ENCODE data around the gene ZNF627.
A peak's percentile ranks its signal among the peaks of the same experiment; 100 is the strongest.
"Not testable (repeated sequence)": the region's sequence is repeated elsewhere in the genome, so short reads cannot be mapped to it uniquely, and the experiment has no call there.

The ZNF627 gene

DNA sequence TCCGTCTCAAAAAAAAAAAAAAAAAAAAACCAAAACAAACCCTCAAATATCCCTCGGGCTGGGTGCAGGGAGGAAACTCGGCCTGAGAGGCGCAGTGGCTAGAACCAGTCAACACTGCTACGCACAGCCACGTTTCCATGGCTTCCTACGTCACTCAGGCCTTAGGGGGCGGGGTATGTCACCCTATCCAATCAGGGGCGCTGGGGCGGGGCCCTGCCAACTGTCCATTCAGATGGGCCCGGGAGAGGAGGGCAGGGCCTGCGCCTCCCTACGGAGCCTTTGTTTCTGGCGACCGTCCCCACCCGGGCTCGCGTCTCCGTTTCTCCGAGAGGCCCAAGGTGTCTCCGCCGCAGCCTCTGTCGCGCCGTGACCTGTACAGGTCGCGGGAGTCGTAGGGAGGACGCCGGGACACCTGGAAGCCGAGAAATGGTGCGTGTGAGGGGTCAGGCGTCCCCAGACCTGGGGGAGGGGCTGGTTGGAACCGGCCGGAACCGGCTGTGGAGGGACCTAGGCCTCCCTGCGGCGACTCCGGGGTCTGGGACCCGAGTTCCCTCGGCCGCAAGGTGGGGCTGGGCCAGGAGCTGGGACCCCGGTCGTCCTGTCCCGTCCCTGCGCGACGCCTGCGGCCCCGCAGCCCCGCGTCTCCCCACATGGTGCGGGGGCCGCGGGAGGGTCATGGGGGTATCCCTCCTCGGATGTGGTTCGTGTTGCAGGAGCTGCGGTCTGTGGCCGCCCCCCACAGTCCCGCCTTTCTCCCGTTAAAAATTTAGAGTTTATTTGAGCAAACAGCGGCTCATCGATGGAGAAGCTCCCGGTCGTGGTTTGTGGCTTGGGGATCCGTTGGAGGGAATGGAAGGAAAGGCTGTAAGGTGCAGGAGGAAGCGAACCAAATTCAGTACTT lies at the start of gene ZNF627:
Gene ZNF627, plus strand, starts transcription at position 282 of the 901 bp plus-strand sequence. Its CDS starts 145 bp downstream, at position 427.
- peak; percentile 96 for DNase-seq

GRCh38 chr19:11547929-11548700 lies 49.2 kb upstream of the ZNF627 start:
- no peak for DNase-seq

DNA sequence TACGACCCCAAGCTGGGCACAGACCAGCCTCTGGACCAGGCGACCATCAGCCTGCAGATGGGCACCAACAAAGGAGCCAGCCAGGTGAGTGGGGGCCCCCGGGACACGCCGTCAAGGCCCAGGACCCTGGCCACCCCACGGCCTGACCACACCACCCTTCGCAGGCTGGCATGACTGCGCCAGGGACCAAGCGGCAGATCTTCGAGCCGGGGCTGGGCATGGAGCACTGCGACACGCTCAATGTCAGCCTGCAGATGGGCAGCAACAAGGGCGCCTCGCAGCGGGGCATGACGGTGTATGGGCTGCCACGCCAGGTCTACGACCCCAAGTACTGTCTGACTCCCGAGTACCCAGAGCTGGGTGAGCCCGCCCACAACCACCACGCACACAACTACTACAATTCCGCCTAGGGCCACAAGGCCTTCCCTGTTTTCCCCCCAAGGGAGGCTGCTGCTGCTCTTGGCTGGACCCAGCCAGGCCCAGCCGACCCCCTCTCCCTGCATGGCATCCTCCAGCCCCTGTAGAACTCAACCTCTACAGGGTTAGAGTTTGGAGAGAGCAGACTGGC lies 47.8 kb upstream of the ZNF627 start:
- no peak for DNase-seq

DNA sequence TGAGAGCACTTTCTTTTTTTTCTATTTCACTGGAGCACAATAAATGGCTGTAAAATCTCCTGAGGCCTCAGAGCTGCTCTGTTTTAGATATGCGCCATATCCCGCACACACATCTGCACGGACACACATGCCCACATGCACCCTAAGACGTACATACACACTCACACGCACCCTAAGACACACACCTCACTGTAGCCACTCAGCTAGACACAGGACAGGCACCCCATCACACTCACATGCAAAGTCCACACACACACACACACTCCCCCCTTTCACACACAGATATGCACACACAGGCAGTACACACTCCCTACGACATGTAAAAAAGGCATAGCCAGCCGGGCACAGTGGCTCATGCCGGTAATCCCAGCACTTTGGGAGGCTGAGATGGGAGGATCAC lies 47.0 kb upstream of the ZNF627 start:
- DNase-seq, result no peak

DNA sequence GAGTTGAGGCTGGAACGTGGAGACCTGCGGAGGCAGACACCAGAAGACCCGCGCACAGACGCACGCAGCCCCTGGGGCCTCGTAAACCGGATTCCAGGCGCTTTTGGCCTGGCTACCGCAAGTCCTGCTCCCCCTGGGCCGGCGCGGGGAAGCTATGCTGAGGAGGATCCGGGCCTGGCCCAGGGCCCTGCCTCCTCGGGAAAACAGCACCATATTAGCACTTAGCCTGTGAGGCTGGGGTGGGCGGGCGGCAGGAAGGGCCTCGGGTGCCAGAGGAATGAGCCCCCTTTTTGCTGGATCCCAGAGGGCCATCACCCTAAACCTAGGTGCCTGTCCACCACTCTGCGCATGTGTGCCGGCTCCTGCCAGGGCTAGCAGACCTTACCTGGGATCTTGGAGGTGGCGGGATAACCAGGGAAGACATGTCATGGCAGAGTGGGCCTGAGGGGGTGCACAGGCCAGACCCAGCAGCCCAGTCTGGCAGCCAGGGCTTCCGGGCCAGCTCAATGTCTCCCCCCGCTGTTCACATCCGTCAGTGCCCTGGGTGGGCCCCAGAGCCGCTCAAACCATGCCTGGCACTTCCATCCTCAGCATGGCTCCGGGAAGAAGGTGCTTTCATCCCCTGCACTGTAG lies 45.6 kb upstream of the ZNF627 start:
- no peak for DNase-seq

DNA sequence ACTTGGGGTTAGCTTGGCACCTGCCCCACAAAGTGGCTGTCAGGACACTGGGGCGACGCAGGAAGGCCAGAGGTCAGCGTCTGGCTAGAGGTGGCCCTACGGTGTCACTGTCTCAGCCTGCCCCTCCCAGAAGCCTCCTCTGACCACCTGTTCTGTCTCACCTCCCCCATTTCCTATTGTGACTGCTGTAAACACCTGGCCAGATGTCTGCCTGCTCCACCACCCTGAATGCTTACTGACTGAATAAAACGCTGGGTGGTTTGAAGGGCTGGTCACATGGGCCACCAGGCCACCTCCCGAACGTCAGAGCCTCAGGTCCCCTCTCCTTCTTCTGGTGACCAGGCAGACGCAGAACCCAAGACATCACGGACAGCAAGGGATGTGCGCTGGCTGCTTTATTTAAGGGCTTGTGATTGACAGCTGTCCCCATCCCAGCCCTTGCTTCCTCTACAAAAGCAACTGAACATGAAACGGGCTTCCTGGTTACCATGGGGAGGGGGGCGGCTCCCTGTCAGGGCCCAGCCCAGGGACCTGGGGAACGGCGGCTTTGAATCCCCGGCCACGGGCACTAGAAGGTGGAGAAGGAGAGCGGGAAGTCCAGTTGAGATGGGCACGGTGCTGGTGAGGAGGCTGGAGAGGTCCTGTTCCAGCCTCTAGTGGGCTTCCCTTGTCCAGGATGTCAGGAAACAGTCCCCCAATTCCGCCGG lies 44.5 kb upstream of the ZNF627 start:
- DNase-seq, result no peak

DNA sequence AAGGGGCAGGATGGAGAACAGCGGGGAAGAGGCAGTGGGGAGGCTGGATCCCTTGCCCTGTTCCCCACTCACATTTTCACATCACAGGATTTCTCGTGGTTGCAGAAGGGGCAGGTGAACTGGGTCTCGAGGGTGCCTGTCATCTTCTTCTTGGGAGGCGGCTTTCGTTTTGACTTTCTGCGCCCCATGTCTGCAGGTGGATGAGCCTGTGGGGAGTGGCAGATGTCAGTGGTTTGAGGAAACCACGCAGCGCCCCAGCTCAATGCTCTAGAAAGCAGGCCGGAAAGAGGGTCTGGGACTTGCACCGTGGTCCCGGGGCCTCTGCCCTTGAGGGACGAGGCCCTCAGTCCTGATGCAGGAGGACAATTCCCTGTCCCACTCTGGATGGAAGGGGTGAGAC lies 43.1 kb upstream of the ZNF627 start:
- DNase-seq, result no peak

GRCh38 chr19:11555246-11555645 lies 42.0 kb upstream of the ZNF627 start:
- no peak for DNase-seq

GRCh38 chr19:11556634-11557420 lies 40.5 kb upstream of the ZNF627 start:
- no peak for DNase-seq

DNA sequence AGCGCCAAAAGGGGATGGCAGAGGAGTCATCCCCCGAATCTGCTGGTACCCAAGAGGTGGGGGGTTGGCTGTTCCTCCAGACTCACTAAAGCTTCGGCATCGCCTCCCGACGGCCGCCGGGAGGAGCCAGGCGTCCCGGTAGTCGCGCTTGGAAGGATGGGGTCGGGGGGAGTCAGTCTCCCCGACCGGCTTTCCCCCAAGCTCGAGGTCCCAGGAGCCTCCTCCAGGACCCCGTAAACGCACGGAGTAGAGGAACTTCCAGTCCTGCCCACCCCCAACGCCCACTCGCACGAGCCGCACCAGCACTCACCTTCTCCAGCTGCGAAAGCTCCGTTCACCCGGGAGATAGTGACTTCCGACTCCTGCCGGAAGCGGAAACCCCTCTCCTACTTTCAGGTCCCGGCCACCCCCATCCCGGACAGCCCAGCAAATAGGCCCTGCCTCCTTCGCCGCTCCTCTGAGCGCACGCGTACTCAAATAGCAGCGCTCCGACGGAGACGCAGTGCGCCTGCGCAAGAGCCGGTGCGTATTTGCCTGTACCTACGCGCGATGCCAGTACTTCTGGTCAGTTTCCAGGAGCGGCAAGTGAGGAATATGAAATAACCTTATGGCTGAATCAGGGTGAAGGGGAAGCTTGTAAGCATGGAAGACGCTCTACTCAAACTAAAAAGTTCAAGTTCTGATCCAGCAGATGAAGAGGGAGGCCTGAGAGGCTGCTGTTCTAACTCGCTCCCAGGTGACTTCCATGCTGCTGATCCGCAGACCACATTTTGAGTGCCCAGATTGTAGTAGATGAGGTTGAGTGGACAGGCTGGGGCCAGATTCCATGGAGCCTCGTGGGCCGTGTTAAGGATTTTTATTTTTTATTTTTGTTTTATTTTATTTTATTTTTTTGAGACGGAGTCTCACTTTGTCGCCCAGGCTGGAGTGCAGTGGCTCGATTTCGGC lies 38.1 kb upstream of the ZNF627 start, which contains the start of gene ELOF1:
Gene ELOF1, minus strand, starts transcription at position 350 of the 948 bp plus-strand sequence. CDS start 4,883 bp downstream, outside the sequence.
- peak; percentile 92 for DNase-seq

- no peak for DNase-seq
These were observed 36.8 kb upstream of the ZNF627 start for GRCh38 chr19:11560404-11561051.

GRCh38 chr19:11563532-11563931 lies 33.8 kb upstream of the ZNF627 start:
- no peak for DNase-seq

DNA sequence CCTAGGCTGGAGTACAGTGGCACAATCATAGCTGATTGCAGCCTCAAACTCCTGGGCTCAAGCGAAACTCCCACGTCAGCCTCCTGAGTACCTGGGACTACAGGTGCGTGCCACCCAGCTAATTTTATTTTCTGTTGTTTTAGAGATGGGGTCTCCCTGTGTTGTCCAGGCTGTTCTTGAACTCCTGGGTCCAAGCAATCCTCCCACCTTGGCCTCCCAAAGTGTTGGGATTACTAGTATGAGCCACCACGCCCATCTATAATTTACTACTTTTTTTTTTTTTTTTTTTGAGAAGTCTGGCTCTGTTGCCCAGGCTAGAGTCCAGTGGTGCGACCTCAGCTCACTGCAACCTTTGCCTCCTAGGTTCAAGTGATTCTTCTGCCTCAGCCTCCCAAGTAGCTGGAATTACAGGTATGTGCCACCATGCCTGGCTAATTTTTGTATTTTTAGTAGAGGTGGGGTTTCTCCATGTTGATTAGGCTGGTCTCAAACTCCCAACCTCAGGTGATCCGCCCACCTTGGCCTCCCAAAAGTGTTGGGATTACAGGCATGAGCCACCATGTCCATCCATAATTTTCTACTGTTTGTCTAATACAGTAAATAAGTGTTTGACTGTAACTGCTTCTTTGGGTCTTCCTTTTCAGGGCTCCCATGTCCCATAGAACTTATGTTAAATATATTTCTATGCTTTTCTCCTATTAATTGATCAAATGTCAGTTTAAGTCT lies 33.0 kb upstream of the ZNF627 start:
- not testable (repeated sequence) for DNase-seq

DNA sequence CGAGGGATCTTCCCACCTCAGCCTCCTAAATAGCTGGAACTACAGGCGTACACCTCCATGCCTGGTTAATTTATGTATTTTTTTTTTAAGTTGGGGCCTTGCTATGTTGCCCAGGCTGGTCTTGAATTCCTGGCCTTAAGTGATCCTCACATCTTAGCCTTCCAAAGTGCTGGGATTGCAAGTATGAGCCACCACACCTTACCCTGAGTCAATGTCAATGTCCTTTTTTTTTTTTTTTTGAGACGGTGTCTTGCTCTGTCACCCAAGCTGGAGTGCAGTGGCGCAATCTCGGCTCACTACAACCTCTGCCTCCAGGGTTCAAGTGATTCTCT lies 31.7 kb upstream of the ZNF627 start:
- not testable (repeated sequence) for DNase-seq

DNA sequence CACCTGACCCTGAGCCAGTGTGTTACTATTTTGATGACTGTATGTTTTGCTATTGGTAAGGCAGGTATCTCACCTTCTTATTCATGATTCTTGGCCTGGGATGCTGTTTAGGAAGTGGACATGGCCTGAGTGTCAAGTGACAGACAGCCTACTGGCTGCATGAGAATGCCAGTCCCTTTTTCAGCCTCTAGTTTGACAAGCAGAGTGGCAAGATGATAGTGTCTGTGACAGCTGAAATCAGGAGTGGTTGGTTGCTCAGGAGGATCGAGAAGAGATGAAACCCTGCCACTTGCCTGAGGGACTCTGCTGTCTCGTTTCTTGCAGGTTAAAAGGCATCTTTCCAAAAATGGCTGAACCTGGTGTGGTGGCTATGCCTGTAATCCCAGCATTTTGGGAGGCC lies 31.1 kb upstream of the ZNF627 start:
- no peak for DNase-seq

- no peak for DNase-seq
These were observed 27.2 kb upstream of the ZNF627 start for GRCh38 chr19:11570039-11570462.

DNA sequence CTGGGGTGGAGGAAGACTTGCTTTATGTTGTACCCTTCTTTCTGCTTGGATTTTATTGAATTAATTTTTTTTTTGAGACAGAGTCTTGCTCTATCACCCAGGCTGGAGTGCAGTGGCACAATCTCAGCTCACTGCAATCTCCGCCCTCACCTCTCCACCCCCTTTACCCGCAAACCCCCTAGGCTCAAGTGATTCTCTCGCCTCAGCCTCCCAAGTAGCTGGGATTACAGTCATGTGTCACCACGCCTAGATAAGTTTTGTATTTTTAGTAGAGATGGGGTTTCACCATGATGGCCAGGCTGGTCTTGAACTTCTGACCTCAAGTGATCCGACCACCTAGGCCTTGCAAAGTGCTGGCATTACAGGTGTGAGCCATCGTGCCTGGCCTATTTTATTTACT lies 23.9 kb upstream of the ZNF627 start:
- not testable (repeated sequence) for DNase-seq

- not testable (repeated sequence) for DNase-seq
These were observed 23.5 kb upstream of the ZNF627 start for GRCh38 chr19:11573763-11574162.

DNA sequence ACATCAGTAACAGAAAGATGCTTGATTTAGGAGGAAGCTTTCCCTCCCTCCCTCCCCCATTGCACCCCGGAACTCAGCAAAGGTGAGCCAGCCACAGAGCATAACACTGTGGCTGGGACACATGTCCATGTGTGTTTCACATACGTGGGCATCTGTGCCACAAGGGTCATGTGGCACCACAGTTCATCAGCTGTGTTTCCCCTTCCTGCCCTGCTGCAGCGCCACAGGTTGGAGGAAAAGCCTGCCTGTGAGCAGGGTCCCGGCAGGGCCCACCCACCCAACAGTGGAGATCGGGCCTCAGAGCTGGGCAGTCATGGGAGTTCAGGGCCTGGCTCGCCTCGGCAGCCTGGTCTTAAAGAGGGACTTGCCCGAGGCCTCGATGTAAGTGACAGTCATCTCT lies 22.6 kb upstream of the ZNF627 start:
- DNase-seq, result no peak
